ENCODE data around the gene TUBGCP3. TPM values are rescaled to one million over a fixed set of nuclear protein-coding genes. Genes with fewer than 3 reads are reported as not detected.
A peak's percentile ranks its signal among the peaks of the same experiment; 100 is the strongest.

Gene TUBGCP3
- total RNA-seq, 1 experiment from 2014 or later = 15.9 TPM

DNA sequence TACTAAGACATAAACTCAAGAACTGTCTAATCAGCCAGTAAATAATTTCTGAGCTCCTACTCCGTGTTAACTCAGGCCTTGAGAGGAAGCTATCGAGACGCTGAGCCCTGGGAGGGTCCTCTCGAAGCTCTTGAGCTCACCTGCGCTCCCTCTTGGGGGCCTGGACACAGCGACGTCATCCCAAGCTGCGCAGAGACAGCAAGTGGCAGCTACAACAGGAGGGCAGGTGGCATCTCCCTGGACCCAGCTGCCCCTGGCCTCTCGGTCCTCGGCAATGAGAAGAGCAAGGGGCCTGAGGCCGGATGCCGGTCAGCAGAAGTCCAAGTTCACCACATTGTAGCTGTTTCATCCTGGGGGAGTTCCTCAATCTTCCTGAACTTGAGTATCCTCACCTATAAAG, 30.5 kb upstream of the TUBGCP3 start:
- DNase-seq (ENCODE audit: extremely low read depth, low read depth) = no peak

DNA sequence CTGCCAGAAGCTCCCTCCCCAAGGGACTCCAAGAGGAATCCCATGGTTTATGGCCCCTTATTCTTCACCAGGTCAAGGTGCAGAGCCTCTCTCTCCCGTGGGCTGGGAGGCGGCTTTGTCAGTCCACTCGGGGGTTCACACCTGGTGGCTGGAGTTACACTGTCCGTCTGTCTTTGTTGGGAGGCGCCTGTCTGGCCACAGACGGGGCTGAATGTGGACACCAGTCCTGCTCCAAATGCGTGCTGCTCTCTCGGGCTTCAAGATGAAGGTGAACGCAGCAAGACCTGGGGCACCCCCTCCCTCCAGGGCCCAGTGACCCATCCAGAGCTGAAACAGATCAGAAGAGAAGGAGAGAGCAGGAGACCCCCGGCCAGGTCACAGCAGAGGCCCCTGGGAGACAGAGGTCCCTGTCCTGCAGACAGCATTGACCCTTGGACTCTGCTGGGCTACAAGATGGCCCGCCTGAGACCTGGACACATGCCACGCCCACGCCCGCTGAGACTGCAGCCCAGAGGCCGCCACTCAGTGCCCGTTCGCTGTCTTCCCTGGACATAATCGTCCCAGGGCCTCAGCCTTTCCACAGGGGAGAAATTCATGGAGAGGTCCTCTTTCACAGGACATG, 29.9 kb upstream of the TUBGCP3 start:
- no peak for DNase-seq (ENCODE audit: extremely low read depth, low read depth)

DNA sequence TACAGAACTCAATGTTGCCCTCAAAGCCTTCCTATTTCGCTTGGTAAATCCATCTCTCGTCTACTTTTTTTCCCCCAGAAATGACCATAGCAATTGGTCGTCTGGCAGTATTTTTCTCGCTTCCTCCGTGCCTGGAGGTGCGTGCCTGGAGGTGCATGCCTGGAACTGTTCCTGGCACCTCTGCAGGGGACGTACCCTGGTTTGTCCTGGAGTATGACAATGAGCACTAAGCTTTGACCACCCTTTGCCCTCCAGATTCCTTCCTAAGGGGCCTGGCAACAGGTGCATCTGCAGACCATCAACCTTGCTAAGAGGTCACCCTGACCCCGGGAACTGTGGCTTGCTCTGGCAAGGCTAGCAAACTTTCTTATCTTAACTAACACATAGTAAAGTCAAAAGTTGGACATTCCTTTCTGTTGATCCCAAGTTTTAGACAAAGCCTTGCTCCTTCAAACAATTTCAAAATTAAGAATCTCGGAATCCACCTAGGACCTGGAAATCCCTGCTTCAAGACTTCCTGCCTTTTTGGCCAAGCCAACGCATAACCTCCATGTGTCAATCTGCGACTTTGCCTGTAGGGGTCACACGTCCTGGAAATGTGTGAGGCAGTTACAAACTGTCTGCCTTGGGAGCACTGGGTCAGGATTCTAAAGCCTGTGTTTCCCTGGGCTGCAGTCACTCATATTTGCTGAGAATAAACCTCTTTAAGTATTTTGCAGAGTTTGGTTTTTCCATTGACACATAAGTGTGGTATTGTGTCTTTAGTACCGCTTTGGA, 28.8 kb upstream of the TUBGCP3 start:
- DNase-seq (ENCODE audit: extremely low read depth, low read depth) = peak; percentile 40

DNA sequence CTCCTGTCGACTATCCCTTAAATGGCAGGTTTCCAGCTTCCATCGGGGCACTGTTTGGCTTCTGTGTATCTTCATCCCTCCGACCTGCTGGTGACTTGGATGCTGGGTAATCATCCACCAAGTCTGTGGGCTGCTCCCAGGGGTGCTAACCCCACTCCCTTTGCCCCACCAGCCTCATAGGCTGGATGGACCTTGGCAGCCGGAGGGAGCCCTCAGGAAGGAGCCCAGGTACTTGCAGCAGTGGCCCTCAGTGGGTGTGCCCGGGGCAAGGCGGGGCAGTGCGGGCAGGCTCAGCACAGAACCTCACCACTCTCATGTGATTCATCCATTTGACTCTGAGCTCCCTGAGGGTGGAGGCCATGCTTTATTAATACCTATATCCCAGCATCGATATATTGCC, 27.4 kb upstream of the TUBGCP3 start:
- DNase-seq (ENCODE audit: extremely low read depth, low read depth) = no peak

DNA sequence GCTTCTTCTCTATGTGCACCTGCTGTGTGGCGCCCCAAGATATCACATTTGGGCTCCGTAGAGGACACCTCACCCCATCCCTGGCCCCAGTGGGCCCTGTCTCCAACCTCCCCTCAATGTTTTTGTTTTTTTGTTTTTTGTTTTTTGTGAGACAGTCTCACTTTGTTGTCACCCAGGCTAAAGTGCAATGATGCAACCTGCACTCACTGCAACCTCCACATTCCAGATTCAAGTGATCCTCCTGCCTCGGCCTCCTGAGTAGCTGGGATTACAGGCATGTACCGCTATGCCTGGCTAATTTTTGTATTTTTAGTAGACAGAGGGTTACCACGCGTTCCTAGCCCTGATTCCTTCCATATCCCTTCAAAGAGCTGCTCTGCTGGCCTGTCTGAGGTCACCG, 26.9 kb upstream of the TUBGCP3 start:
- no peak for DNase-seq (ENCODE audit: extremely low read depth, low read depth)

DNA sequence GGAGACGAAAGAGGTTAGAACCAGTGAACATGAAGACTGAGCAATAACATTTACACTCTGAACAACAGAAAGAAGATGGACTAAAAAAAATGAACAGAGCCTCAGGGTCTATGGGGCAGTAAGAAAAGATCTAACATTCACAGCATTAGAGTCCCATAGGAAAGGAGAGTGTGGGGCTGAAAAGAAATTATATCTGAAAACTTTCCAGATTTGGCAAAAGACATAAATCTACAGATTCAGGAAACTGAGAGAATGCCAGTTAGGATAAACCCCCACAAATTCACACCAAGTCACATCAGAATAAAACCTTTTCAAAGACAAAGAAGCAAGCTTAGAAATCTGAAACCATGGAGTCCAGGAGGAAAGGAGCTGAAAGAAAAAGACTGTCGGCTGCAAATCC, 20.3 kb upstream of the TUBGCP3 start:
- DNase-seq (ENCODE audit: extremely low read depth, low read depth) = no peak

DNA sequence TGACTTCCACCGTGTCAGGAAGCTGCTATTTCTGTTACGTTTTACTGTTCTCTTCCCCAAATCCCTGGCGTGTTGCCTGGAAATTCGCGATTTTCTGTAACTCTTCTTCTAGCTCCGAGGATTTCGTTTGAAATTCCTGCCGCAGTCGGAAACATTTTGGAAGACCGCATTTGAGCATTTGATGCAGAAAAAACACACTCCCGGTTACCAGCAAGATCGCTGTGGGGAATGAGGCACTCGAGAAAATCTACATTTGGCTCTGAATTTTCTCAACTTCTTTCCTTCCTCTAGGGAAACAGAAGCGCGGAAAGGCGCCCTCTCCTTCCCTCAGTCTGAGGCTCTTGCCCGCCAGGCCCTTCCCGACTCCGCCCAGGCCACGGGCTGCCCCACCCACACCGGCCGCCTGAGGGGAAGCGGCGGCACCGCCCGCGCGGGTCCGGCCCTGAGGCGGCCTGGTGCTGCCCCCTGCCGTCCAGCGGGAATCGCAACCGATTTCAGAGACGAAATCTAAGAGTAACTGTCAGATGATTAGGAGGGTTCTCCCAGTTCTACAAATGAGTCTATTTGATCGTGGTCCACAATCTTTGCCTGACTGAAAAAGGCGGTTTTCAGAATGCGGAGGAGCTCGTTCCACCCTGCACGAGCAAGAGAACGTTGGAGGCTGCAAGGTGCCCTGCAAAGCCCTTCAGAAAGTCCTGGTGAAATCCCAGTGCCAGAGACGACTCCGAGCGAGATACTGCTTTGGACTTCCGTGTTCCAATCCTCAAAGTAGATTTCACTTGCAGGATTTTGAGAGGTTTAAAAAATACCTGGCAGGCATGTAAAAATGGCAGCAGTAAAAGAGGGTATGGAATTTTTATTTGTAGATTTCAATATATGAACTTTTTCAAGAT, 18.4 kb upstream of the TUBGCP3 start:
- peak; percentile 79 for DNase-seq (ENCODE audit: extremely low read depth, low read depth)

DNA sequence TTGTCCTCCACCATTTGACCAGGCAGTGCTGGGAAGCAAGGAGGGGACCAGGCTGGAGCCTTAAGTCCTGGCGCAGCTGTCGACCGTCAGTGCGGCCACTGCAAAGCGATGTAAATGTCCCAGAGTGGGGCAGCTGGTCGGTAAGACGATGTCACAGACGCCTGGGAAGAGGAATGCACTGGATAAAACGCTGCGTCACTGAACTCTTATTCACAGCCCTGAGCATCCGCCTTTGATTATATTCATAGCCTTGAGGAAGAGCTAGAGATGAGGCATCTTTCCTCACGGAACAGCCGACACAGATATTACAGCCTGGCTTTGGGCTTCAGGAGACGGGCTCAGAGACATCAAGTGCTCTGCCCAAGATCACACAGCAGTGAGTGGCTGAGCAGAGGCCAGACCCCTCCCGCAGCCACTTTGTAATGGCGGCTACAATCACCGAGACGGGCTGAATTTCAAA, 17.6 kb upstream of the TUBGCP3 start:
- DNase-seq (ENCODE audit: extremely low read depth, low read depth) = no peak

DNA sequence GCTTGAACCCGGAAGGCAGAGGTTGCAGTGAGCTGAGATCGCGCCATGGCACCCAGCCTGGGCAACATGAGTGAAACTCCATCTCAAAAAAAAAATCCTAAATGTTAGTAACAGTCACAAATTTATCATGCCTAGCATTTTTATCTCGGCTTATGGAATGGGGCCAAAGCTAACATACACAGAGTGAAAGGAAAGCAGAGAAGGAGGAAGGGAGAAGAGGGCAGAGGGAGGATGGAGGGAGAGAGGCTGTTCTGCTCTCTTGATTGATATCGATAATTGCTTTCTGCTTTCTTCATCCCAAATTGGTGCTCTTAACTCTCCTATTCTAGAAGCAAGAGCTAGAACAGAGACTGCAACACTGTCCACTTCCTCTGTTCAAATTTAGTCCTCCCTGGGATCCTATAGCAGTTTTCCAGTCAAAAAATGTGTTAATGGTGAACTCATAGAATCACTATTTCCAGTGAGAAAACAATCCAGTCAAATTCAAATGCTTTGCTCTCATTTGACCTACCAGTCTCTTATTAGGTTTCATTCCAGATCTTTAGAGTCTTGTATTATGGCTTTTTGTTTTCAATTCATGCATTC, 15.8 kb upstream of the TUBGCP3 start:
- no peak for DNase-seq (ENCODE audit: extremely low read depth, low read depth)

DNA sequence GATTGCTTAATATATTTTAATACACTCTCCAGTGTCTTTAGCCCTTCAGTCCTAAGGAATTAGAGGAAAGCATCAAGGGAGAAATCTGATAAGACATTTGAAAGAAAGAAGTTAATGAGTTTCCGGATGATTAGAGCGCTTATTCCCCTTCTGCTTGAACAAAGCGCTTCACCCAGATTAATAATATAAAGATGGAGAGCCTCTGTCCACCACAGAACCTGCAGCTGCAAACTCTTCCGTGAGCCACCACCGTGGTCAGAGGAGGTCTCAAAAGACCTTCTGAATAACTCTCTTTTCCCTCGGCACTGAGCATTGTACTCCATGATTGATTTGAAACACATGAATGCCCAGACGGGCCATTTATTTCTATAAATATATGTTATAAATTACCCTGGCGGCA, 14.2 kb upstream of the TUBGCP3 start:
- DNase-seq (ENCODE audit: extremely low read depth, low read depth) = no peak

DNA sequence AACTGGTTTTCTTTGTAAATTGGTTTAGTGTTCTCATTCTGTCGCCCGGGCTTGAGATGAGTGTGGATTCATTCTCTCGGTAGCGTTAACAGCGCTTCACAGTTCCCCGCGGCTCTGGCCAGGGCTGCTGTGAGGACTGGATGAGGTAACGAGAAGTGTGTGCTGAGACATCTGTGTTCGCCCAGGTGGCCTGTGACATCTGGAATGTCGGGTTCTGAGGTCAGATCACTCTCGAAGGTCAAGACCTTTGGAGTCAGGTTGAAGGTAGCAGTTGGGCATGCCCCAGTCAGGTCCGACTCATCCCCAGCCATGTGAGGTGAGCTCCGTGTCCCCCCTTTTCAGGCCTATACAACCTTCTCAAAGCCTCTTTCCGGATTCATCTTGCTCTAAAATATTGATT, 13.4 kb upstream of the TUBGCP3 start:
- no peak for DNase-seq (ENCODE audit: extremely low read depth, low read depth)

DNA sequence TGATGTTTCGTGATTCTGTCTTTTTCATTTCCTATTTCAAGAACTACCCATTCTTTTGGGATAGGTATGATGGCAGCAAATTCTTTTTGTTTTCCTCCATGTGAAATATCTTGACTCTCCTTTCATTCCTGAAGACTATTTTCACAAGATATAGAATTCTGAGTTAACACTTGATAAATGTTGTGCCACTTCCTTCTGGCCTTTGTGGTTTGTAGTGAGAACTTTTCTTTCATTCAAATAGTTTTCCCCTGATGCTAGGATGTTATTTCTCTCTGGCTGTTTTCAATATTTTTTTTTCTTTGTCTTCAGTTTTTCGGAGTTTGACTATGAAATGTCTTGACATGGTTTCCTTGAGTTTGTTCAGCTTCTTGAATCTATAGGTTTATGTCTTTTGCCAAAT, 8.3 kb upstream of the TUBGCP3 start:
- DNase-seq (ENCODE audit: extremely low read depth, low read depth) = no peak

DNA sequence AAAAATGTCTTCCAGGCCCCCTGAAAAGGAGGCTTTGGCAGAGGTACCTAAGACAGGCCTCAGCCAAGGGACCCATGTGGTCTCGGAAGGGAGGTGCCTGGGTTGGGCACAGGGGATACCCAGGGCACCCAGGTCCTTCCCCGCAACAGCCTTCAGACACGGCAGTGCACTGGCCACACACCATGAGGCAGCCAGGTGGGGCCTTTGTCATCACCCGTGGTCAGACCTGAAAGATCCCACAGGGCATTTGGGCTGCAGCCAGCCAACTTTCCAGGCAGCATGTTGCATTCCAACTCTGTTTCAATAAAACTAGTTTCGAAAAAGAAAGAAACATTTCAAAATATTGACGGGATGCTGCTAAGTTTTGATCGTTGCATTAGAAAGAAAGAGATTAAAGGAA, 4.7 kb upstream of the TUBGCP3 start:
- DNase-seq (ENCODE audit: extremely low read depth, low read depth) = no peak

DNA sequence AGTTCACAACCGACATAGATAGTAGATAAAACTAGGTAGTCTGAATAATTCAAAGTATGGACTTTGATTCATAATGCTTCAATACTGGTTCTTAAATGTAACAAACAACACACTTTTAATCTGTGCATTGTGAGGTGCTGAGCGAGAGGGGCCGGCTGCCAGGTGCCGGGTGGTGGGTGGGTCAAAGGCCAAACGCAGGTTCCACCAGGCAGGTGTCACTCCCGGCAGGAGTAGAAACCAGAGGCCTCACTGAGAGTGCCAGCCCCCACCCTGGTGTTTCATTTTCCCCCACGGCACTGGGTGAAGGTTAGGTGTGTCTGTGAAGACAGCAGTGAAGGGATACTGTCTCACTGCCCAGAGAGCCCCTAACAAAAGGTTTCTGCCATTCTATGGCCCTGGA, 4.2 kb upstream of the TUBGCP3 start:
- DNase-seq (ENCODE audit: extremely low read depth, low read depth) = no peak

DNA sequence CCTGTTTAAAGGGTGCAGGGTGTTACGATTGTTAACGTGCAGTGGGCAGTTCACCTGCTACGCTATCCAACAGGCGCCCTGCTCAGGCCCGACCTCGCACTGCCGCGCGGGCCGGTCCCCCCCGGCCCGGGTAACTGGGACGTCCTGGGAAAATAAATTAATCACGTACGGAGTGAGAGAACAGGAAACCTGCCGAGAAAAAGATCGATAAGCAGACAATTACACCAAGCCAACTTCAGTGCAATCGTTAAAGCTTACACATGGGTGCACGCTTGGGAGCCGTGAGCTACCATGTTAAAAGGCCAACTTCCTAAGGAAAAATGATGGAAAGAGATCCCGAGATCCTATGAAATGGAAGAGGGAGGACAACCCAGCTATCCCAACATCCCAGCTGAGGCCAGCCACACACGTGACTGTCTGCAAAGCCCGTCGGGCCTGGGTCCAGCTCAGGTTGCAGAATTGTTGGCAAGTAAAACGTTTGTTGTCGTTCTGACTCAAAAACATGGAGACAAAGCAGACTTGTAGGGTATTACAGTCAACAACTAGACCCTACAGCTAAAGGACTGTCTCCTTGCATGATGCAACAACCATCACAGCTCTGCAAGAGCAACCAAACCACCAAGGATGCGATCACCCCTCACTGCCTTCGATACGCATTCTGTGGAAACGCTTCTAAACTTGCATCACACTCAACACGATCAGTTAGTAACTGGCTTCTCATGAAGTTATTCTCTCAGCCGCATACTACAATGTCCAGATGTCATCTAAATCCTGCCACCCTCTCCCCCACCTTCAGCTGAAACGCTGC, 741 bp upstream of the TUBGCP3 start:
- DNase-seq (ENCODE audit: extremely low read depth, low read depth) = no peak

DNA sequence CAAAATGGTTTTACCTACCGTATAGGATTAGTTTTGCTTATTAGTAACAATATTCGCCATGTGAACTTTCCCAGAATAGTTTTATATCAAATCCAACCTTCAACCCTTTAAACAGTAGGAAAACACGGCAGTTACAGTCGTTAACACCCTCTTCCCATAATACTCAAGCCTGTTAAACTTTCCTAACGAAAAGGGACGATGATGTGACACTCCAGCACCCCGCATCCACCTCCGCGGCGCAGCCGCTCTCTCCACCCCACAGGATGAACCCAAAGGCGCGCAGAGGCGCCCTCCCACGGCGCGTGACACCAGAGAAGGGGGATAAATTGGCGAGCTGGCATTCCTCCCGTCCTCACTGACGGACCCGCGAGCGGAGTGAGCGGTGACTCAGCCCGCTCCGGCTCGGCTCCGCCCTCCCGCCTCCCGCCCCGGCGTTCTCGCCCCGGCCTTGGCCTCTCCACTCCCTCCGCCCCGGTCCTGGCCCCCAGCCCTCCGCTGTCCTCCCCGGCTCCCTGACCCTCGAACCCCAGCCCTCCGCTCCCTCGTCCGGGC, 665 bp downstream of the TUBGCP3 start:
- DNase-seq (ENCODE audit: extremely low read depth, low read depth) = peak; percentile 61

DNA sequence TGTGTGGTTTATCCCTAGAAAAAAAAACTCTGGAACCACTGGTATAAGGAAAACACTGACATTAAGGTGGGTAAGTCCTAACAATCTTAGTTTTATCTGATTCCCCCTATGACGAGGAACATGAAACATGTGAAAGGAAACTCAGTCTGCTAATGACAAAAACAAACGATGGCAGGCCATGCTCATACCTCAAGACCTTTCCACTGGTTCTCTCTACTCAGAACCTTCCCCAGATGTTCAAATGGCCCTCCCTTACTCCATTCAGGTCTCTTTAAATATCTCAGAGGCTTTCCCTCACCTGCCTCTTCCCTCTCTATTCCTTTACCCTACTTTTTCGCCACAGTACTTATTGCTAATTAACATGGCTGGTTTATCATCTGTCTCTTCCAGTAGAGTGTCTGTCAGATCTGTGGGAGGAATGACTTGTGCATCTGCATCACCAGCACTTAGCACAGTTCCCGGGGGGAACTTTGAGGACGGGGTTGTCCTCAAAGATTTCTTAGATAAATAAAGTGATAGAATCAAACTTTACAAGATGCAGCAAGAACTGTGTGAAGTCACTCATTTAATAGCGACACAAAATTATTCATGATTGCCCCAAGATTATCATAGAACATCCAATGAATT, 1.5 kb downstream of the TUBGCP3 start:
- DNase-seq (ENCODE audit: extremely low read depth, low read depth) = no peak

DNA sequence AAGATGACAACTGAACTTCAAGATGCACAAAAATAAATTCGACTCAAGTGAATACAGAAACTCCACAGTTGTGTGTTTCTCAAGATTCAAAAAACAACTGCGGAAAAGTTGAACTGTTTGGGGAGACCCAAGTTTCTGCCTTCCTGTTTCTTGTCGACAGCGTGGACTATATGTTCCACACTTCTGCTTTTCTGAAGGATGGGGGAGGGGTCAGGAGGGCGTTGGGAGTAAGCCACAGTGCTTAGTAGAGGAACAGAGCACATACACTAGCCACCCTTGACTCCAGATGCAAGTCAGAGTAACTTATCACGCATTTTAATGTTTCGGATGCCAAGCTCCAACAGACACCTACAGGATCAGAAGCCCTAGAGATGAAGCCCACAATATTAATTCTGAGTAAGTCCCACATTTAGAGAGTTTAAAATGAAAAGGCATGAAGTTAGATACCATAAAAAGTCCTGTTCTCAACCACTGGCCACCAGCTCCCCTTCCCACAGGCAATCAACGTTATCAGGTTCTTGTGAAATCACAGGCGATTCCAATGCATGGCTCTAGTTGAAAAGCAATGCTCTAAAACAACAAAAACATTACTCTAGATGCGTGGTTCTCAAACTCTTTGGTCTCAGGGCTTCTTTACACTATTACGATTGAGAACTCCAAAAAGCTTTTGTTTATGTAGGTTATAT, 4.2 kb downstream of the TUBGCP3 start:
- DNase-seq (ENCODE audit: extremely low read depth, low read depth) = no peak

DNA sequence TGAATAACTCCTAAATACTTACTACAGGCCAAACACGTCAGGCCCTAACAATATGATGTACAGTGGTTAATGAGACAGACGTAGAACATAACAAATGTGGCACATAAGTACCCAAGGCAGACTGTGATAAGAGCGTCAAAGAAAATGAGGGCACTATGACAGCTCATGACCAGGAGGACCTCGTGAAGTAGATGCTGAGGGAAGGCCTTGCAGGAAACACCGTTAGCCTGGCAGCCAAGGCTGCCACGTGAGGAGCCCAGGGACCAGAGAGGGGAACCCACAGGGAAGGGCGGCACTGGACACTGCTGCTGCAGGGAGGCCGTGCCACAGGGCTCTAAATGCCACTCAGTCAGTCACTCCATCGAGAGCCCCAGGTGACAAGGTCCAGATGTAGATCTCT, 5.7 kb downstream of the TUBGCP3 start:
- DNase-seq (ENCODE audit: extremely low read depth, low read depth) = no peak

Data from NCI-H460 (cell line).